Trophoblast cell (in vitro differentiated cells and primary cell): ENCODE data around the gene LTB.

ENCODE experiments used
- DNase-seq, 2 donors: peaks; one replicate each; pipeline ENCODE4 v3.0.0-alpha.2; 2016
- H2AFZ ChIP-seq: 2 replicates; pipeline ENCODE4 v1.6.1; 2013; ENCODE audit warnings: low read length, moderate library complexity, mild to moderate bottlenecking; ENCODE audit not compliant: insufficient read depth, poor library complexity
- H2AK5ac ChIP-seq: 2 replicates; pipeline ENCODE4 v1.6.1; 2013; ENCODE audit warnings: mild to moderate bottlenecking, low read length
- H2BK120ac ChIP-seq: 2 replicates; pipeline ENCODE4 v1.6.1; 2013; ENCODE audit warnings: low read length, mild to moderate bottlenecking, moderate library complexity; ENCODE audit not compliant: insufficient read depth, poor library complexity
- H2BK12ac ChIP-seq: 2 replicates; pipeline ENCODE4 v1.6.1; 2013; ENCODE audit warnings: mild to moderate bottlenecking, low read length, moderate library complexity
- H2BK5ac ChIP-seq: 2 replicates; pipeline ENCODE4 v1.6.1; 2013; ENCODE audit warnings: low read length, low read depth, moderate library complexity, mild to moderate bottlenecking; ENCODE audit not compliant: poor library complexity
- H3K14ac ChIP-seq: 2 replicates; pipeline ENCODE4 v1.6.1; 2013; ENCODE audit warnings: mild to moderate bottlenecking, low read length
- H3K18ac ChIP-seq: 2 replicates; pipeline ENCODE4 v1.6.1; 2013; ENCODE audit warnings: mild to moderate bottlenecking, low read length
- H3K23ac ChIP-seq: 2 replicates; pipeline ENCODE4 v1.6.1; 2013; ENCODE audit warnings: low read length
- H3K27ac ChIP-seq: 2 replicates; pipeline ENCODE4 v1.5.1; 2013; ENCODE audit warnings: low read depth, mild to moderate bottlenecking, inconsistent platforms, low read length, moderate library complexity
- H3K27me3 ChIP-seq: 2 replicates; pipeline ENCODE4 v1.6.1; 2013; ENCODE audit warnings: inconsistent platforms, mild to moderate bottlenecking, low read length, moderate library complexity; ENCODE audit not compliant: insufficient read depth
- H3K36me3 ChIP-seq, 2 experiments: 1 replicate in 1 of 2; 2 replicates in 1 of 2; pipeline ENCODE4 v1.6.1; 2013; ENCODE audit warnings: low read length in 2 of 2, mild to moderate bottlenecking in 2 of 2, moderate library complexity in 1 of 2; ENCODE audit not compliant: insufficient read depth in 2 of 2, control insufficient read depth in 1 of 2
- H3K4ac ChIP-seq: 2 replicates; pipeline ENCODE4 v1.6.1; 2013; ENCODE audit warnings: low read depth, mild to moderate bottlenecking, low read length, moderate library complexity
- H3K4me1 ChIP-seq, 2 experiments: 1 replicate in 1 of 2; 2 replicates in 1 of 2; pipeline ENCODE4 v1.6.1; 2013; ENCODE audit warnings: low read length in 2 of 2, mild to moderate bottlenecking in 2 of 2, moderate library complexity in 1 of 2; ENCODE audit not compliant: insufficient read depth in 2 of 2, control insufficient read depth in 1 of 2
- H3K4me2 ChIP-seq: 2 replicates; pipeline ENCODE4 v1.6.1; 2013; ENCODE audit warnings: inconsistent platforms, mild to moderate bottlenecking, low read length, moderate library complexity
- H3K4me3 ChIP-seq: 2 replicates; pipeline ENCODE4 v1.5.1; 2013; ENCODE audit warnings: mild to moderate bottlenecking, low read depth, low read length, inconsistent platforms
- H3K79me1 ChIP-seq: one replicate; pipeline ENCODE4 v1.6.1; 2013; ENCODE audit warnings: low read length
- H3K79me2 ChIP-seq: 2 replicates; pipeline ENCODE4 v1.6.1; 2013; ENCODE audit warnings: low read length, mild to moderate bottlenecking; ENCODE audit not compliant: control insufficient read depth, insufficient read depth, poor library complexity
- H3K9ac ChIP-seq: 2 replicates; pipeline ENCODE4 v1.6.1; 2013; ENCODE audit warnings: mild to moderate bottlenecking, low read length
- H3K9me3 ChIP-seq: 2 replicates; pipeline ENCODE4 v1.6.1; 2013; ENCODE audit warnings: low read depth, mild to moderate bottlenecking, control low read depth, inconsistent platforms, low read length; ENCODE audit not compliant: insufficient read depth
- H4K12ac ChIP-seq: 2 replicates; pipeline ENCODE4 v1.6.1; 2013; ENCODE audit warnings: low read depth, mild to moderate bottlenecking, low read length, moderate library complexity
- H4K8ac ChIP-seq: 2 replicates; pipeline ENCODE4 v1.6.1; 2013; ENCODE audit warnings: low read depth, mild to moderate bottlenecking, low read length, moderate library complexity
- H4K91ac ChIP-seq: one replicate; pipeline ENCODE4 v1.6.1; 2013; ENCODE audit warnings: low read depth, mild to moderate bottlenecking, low read length, moderate library complexity
- WGBS: extraction: QIAGEN DNeasy Blood & Tissue Kit; methylation state at CpG from one replicate; pipeline ENCODE4 v1.1.7; 2013; ENCODE audit warnings: missing lambda C conversion rate; ENCODE audit not compliant: insufficient read length, insufficient coverage; ENCODE audit errors: extremely low coverage; 5-methylcytosine and 5-hydroxymethylcytosine counted together

Gene LTB

DNA sequence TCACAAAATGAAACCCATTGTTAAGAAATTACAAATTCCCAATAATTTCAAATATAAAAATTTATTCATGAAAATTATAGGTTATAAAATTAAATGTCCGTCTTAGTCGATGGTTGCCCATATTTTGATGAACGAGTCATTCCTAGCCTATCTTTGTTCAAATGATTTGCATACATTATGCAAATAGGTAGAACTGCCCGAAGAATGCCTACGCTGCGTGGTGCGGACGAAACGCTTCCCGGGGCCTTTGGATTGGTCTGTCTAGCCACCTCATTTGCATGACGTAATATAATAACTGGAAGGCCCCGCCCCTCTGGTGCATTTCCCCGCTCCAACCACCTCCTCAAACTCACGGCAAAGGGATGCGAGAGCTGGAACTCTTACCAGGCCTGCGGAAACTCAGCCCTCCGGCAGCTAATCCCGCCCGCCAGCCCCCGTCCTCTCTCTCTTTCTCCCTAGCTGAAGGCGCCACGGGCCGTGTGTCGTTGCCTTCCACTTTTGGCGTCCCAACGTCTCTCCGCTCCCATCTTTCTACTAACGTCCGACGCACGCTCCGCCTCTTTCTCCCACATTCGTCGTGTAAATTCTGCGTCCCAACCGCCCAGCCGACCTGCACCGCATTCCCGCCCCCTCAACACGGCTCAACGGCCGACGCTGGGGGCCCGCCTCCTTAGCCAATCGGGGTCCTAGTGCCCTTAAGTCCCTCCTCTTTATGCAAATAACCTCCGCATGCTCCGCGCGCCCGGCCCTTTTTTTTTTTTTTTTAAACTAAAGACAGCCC is 37.8 kb upstream of the LTB start:
- peak overlapping the region; percentile 37 for H3K4ac ChIP-seq
- peak; percentile 98 to 99 for DNase-seq
- peak overlapping the region; percentile 65 for H3K4me3 ChIP-seq
- peaks cover 4 to 7% of the 10 kb centered on the region in 2 experiments for H3K4me1 ChIP-seq
- H2BK5ac ChIP-seq = peak overlapping the region; percentile 81
- peaks cover 19 to 20% of the 10 kb centered on the region in 2 experiments for H3K36me3 ChIP-seq
- no peaks in the 10 kb centered on the region for H3K9me3 ChIP-seq
- peak overlapping the region; percentile 73 for H3K14ac ChIP-seq
- H2AK5ac ChIP-seq = no peak overlapping the region
- peak overlapping the region; percentile 58 for H3K18ac ChIP-seq
- H3K79me1 ChIP-seq = peaks cover 7% of the 10 kb centered on the region
- H3K4me2 ChIP-seq = peak overlapping the region; percentile 48
- peak overlapping the region; percentile 90 for H3K27ac ChIP-seq
- H4K91ac ChIP-seq = peak overlapping the region; percentile 87
- no peak overlapping the region for H3K23ac ChIP-seq
- peak overlapping the region; percentile 75 for H2AFZ ChIP-seq
- peak overlapping the region; percentile 92 for H4K8ac ChIP-seq
- peak overlapping the region; percentile 81 for H4K12ac ChIP-seq
- no CpG with 5 or more reads among the region's 50 CpGs for WGBS
- H3K9ac ChIP-seq = peak overlapping the region; percentile 0
- peak overlapping the region; percentile 33 for H2BK12ac ChIP-seq
- H3K27me3 ChIP-seq = no peaks in the 10 kb centered on the region
- peak overlapping the region; percentile 67 for H2BK120ac ChIP-seq
- H3K79me2 ChIP-seq = peaks cover 17% of the 10 kb centered on the region

DNA sequence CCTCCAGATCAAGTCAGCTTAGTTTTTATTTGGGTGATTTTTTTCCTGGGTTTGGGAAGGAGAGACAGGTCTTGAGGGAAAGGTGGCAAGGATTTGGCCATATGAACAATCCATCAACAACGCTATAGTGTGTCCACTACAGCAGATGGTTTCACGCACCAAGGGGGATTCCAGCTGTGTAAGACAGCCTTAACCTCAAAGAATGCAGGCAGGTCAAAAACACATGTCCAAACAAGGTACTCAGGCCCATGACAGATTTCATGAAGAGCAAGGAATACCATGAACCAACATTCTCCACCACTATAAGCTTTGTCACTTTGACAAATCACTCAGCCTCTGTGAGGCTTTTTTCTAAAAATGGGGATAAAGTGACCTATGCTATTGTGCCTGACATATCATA is 34.8 kb upstream of the LTB start:
- H4K91ac ChIP-seq = no peak overlapping the region
- H3K23ac ChIP-seq = no peak overlapping the region
- H3K79me1 ChIP-seq = peaks cover 7% of the 10 kb centered on the region
- no peak overlapping the region for H3K27ac ChIP-seq
- no peak overlapping the region for H3K18ac ChIP-seq
- H2AK5ac ChIP-seq = no peak overlapping the region
- DNase-seq = no peak
- no peaks in the 10 kb centered on the region for H3K36me3 ChIP-seq
- no peak overlapping the region for H3K4me2 ChIP-seq
- no peak overlapping the region for H2AFZ ChIP-seq
- H3K9ac ChIP-seq = no peak overlapping the region
- peaks cover 10% of the 10 kb centered on the region for H3K79me2 ChIP-seq
- H2BK5ac ChIP-seq = no peak overlapping the region
- H3K4me3 ChIP-seq = no peak overlapping the region
- no peaks in the 10 kb centered on the region for H3K27me3 ChIP-seq
- WGBS = no CpG with 5 or more reads among the region's 2 CpGs
- H4K12ac ChIP-seq = no peak overlapping the region
- H3K9me3 ChIP-seq = no peaks in the 10 kb centered on the region
- H3K14ac ChIP-seq = no peak overlapping the region
- no peak overlapping the region for H3K4ac ChIP-seq
- peaks cover 0 to 1% of the 10 kb centered on the region in 2 experiments for H3K4me1 ChIP-seq
- H2BK120ac ChIP-seq = no peak overlapping the region
- no peak overlapping the region for H2BK12ac ChIP-seq
- no peak overlapping the region for H4K8ac ChIP-seq

DNA sequence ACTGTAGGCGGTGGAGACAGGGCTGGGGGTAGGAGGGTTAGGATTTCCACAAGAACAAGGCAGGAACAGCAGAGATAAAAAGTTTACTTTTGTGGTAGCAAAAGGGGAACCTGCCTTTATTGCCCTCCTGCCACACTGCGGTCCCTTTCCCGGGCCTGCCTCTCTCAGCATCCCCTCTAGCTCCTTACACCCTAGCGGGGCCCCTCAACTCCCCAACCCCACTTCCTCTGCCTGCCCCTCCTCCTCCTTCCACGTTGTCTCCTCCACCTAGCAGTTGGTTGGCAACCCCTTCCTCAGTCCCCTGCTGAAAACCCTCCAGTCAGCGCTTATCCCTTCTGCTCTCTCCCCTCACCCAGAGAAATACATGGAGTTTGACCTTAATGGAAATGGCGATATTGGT is 33.5 kb upstream of the LTB start:
- H3K4me1 ChIP-seq = no peaks in the 10 kb centered on the region

DNA sequence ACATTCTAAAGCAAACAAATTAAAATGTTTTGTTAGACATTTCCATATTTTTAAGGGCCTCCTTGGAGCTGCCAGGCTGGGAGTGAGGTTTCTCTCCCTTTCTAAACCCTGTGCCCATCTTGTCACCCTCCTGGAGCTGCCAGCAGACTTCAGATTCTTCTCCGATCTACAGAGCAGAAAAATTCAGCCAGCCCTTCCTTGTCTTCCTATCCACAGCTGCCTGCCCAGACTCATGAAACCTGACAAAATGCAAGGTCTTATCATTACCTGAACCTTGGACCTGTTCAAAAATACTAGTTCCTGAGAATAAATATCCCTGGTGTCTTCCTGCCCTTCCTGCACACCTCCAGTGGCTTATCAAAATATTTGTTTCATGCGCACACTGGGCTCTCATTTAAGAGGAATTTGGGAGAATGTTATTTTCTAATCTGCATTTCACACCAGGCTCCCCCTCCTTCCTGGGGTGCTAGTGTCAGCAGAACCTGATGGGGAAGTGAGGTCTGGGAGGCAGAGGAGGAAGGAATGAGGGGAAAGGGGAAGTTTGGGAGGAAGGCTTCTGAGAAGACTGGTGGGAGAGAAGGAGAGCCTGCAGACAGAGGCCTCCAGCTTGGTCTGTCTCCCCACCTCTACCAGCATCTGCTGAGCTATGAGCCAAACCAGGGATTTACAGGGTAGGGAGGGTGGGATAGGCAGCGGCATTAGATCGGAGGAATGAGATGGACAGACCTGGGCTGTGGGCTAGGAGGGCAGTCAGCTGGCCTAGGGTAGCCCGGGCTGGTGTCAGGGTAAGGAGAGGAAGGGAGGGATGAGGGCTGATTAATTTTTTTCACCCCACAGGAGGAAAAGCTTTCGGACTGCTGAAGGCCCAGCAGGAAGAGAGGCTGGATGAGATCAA is 32.7 kb upstream of the LTB start, which contains the start of gene AIF1:
AIF1 (plus strand) TSS at position 551 of the 895 bp plus-strand sequence; CDS start at position 647, 96 bp downstream.
- Histone ChIP-seq H2AK5ac (no peak within 1 kb of the TSS), H2BK120ac (no peak within 1 kb of the TSS), H3K36me3 (no peaks in the 10 kb centered on the region), H3K27me3 (no peaks in the 10 kb centered on the region), H3K23ac (no peak within 1 kb of the TSS), H3K79me2 (no peaks in the 10 kb centered on the region), H3K4me2 (no peak within 1 kb of the TSS), H4K8ac (no peak within 1 kb of the TSS), H3K18ac (no peak within 1 kb of the TSS), H4K91ac (no peak within 1 kb of the TSS), H2BK12ac (no peak within 1 kb of the TSS), H2AFZ (no peak within 1 kb of the TSS), H3K27ac (no peak within 1 kb of the TSS), H3K4me3 (peak within 1 kb of the TSS; percentile 51), H3K9me3 (no peaks in the 10 kb centered on the region), H2BK5ac (no peak within 1 kb of the TSS), H3K4ac (no peak within 1 kb of the TSS), H4K12ac (no peak within 1 kb of the TSS), H3K4me1 (no peaks in the 10 kb centered on the region), H3K79me1 (peaks cover under 1% of the 10 kb centered on the region), H3K14ac (no peak within 1 kb of the TSS), H3K9ac (no peak within 1 kb of the TSS)
- DNase-seq = no peak
- WGBS = no CpG with 5 or more reads among the region's 6 CpGs

More for the DNA sequence above, 33.5 kb upstream of the LTB start:
- Histone ChIP-seq H3K23ac (no peak overlapping the region), H2BK12ac (no peak overlapping the region), H3K9me3 (no peaks in the 10 kb centered on the region), H2BK5ac (no peak overlapping the region), H3K79me2 (peaks cover 1% of the 10 kb centered on the region), H3K4ac (no peak overlapping the region), H3K4me2 (no peak overlapping the region), H3K79me1 (peaks cover 3% of the 10 kb centered on the region), H2AK5ac (no peak overlapping the region), H3K36me3 (no peaks in the 10 kb centered on the region), H3K18ac (no peak overlapping the region), H3K14ac (no peak overlapping the region), H2AFZ (no peak overlapping the region), H3K27ac (no peak overlapping the region), H4K91ac (no peak overlapping the region), H3K9ac (no peak overlapping the region), H3K27me3 (no peaks in the 10 kb centered on the region), H3K4me3 (no peak overlapping the region), H2BK120ac (no peak overlapping the region), H4K8ac (no peak overlapping the region), H4K12ac (no peak overlapping the region)
- DNase-seq = no peak
- WGBS = no CpG with 5 or more reads among the region's 7 CpGs
